Right lobe of liver (tissue), 6 donors: ENCODE data around the gene APRT. TPM values are rescaled to one million over a fixed set of nuclear protein-coding genes. Genes with fewer than 3 reads are reported as not detected.

ENCODE experiments used
- ATAC-seq, 4 donors: fragments of 200-7000 bp; cut with Tn5 transposase; one replicate each; pipeline ENCODE4 v1.9.1; 2020; ENCODE audit warnings: mild to moderate bottlenecking in 4 of 4, moderate library complexity in 4 of 4
- DNase-seq, 3 donors: peaks; one replicate each; pipeline ENCODE4 v3.0.0-alpha.2; 2020
- H3K27ac ChIP-seq, 3 donors: fragments of 200-600 bp; one replicate each; pipeline ENCODE4 v1.8.0; 2022
- H3K27me3 ChIP-seq, 2 donors: fragments of 200-600 bp; one replicate each; pipeline ENCODE4 v1.8.0; 2022
- H3K36me3 ChIP-seq, 4 donors: fragments of 200-600 bp; sonication (generic) in 1 of 4; one replicate each; pipeline versions ENCODE4 v1.5.1 to v1.8.0; 2017 to 2022; ENCODE audit warnings: control low read depth in 1 of 4
- H3K4me1 ChIP-seq, 4 donors: fragments of 200-600 bp; sonication (generic) in 1 of 4; one replicate each; pipeline versions ENCODE4 v1.5.1 to v1.8.0; 2017 to 2022; ENCODE audit warnings: control low read depth in 1 of 4
- H3K4me3 ChIP-seq, 3 donors: fragments of 200-600 bp; one replicate each; pipeline ENCODE4 v1.8.0; 2022
- H3K9me3 ChIP-seq, 4 donors: fragments of 200-600 bp; sonication (generic) in 1 of 4; one replicate each; pipeline versions ENCODE4 v1.5.1 to v1.8.0; 2017 to 2022; ENCODE audit warnings: control low read depth in 1 of 4
- CTCF ChIP-seq, 4 donors: fragments of 200-600 bp in 3 of 4; fragments of 450-650 bp in 1 of 4; IDR thresholded peaks; one replicate each; pipeline versions ENCODE4 v1.5.1 to v1.8.0; 2016 to 2022; ENCODE audit warnings: antibody characterized with exemption in 4 of 4, mild to moderate bottlenecking in 2 of 4
- POLR2A ChIP-seq: fragments of 450-650 bp; IDR thresholded peaks from one replicate; pipeline ENCODE4 v1.6.1; 2017; ENCODE audit warnings: antibody characterized with exemption, mild to moderate bottlenecking
- WGBS: methylation state at CpG from one replicate; pipeline ENCODE4 v1.1.6; 2018; ENCODE audit warnings: low coverage, low lambda C conversion rate; ENCODE audit not compliant: insufficient coverage; ENCODE audit errors: missing lambda C conversion rate; 5-methylcytosine and 5-hydroxymethylcytosine counted together
- intact Hi-C, 2 donors: fragments of 100-400 bp; cut with DNase I; formaldehyde crosslinking; loops; one replicate each; pipeline versions ENCODE4 v1.11.2 to v1.14.1; 2022
- total RNA-seq, 6 experiments: library from RNA; depleted of rRNA in 2 of 6; stranded (reverse); fragments of >200 nt in 2 of 6; fragmentation: NEBNext Ultra II Directional in 3 of 6; extraction: Animal tissue kit (Norgen Biotek cat#: 25700) in 3 of 6; gene quantifications; one replicate each; pipeline versions ENCODE4 v1.1.0 to v1.2.4, GENCODE V29; 2016 to 2023
- donor health status: DM: no; HTN: yes; CAD: no.
- donor health status: DM: no; HTN: no; CAD: no.
- donor health status: DM: no; HTN: no; CAD: no.
- donor health status: DM: no; HTN: yes; CAD: no.
- donor health status: DM: no; HTN: yes; CAD: no.

Gene APRT
- total RNA-seq, 6 experiments from 2014 or later = 61.4 to 120 (median 74.1) TPM

GRCh38 chr16:88785106-88785924 is 26.4 kb downstream of the APRT start, which contains the start of gene PIEZO1:
Gene PIEZO1 (minus strand): TSS chr16:88785220. CDS start chr16:88784964, 256 bp downstream.
- no CpG with 5 or more reads among the region's 110 CpGs for WGBS
- Histone ChIP-seq H3K4me1 (peaks cover 0 to 47% (median 25%) of the 10 kb centered on the region in 4 donors), H3K27me3 (no peaks in the 10 kb centered on the region), H3K4me3 (peak within 1 kb of the TSS; percentile 74 to 82 (median 78)), H3K27ac (peak within 1 kb of the TSS; percentile 84 to 89 (median 87)), H3K9me3 (no peaks in the 10 kb centered on the region), H3K36me3 (no peaks in the 10 kb centered on the region)
- intact Hi-C loops = loop anchor here in 1 of 2 donors (5.0 kb wide), 1 partner anchor 43 kb away; no protein-coding TSS in a partner anchor
- TF ChIP-seq CTCF (IDR thresholded peaks at IDR 0.05) (peak; percentile 84 to 94 (median 92)), POLR2A (peak; percentile 88)
- DNase-seq (peak; percentile 78 to 84 (median 83)), ATAC-seq (peak; percentile 46 to 67 (median 64))

- no peaks in the 10 kb centered on the region for H3K27me3 ChIP-seq
- whole genome bisulfite sequencing = no CpG with 5 or more reads among the region's 32 CpGs
- H3K9me3 ChIP-seq = no peaks in the 10 kb centered on the region
- intact Hi-C loops = loop anchor here in 1 of 2 donors (5.0 kb wide), 1 partner anchor 42 kb away; no protein-coding TSS in a partner anchor
- peak overlapping the region; percentile 84 to 89 (median 87) for H3K27ac ChIP-seq
- H3K4me1 ChIP-seq = peaks cover 0 to 53% (median 27%) of the 10 kb centered on the region in 4 donors
- no peaks in the 10 kb centered on the region for H3K36me3 ChIP-seq
- DNase-seq (no peak), ATAC-seq (peak; percentile 5 to 34 (median 17))
- peak overlapping the region; percentile 74 to 82 (median 78) for H3K4me3 ChIP-seq
- TF ChIP-seq POLR2A (no peak), CTCF (IDR thresholded peaks at IDR 0.05) (no peak)
Observed at GRCh38 chr16:88784856-88785105, 26.9 kb downstream of the APRT start.

- intact Hi-C loops = no loop called here
- TF ChIP-seq CTCF (IDR thresholded peaks at IDR 0.05) (peak; percentile 35 to 45 (median 38)), POLR2A (no peak)
- no peaks in the 10 kb centered on the region for H3K9me3 ChIP-seq
- no peaks in the 10 kb centered on the region for H3K36me3 ChIP-seq
- H3K27ac ChIP-seq = peak overlapping the region; percentile 84 to 89 (median 87)
- H3K27me3 ChIP-seq = no peaks in the 10 kb centered on the region
- peak in 1 of 3 donors; percentile 67 for DNase-seq
- ATAC-seq = peak; percentile 38 to 48 (median 42)
- peaks cover 0 to 56% (median 27%) of the 10 kb centered on the region in 4 donors for H3K4me1 ChIP-seq
- H3K4me3 ChIP-seq = peak overlapping the region; percentile 74 to 82 (median 78)
- 0% methylated on average over 12 of the region's 74 CpGs for WGBS
Observed at GRCh38 chr16:88784074-88784855, 27.5 kb downstream of the APRT start.

GRCh38 chr16:88783391-88784073 is 28.2 kb downstream of the APRT start:
- DNase-seq (peak in 2 of 3 donors; percentile 80 to 81), ATAC-seq (peak; percentile 49 to 66 (median 52))
- 0% methylated on average over 7 of the region's 27 CpGs for WGBS

More at GRCh38 chr16:88783391-88784073, 28.2 kb downstream of the APRT start:
- Histone ChIP-seq H3K27ac (peak overlapping the region; percentile 84 to 89 (median 87)), H3K4me1 (peaks cover 0 to 56% (median 27%) of the 10 kb centered on the region in 4 donors), H3K4me3 (peak overlapping the region; percentile 74 to 82 (median 78)), H3K36me3 (no peaks in the 10 kb centered on the region), H3K9me3 (no peaks in the 10 kb centered on the region), H3K27me3 (no peaks in the 10 kb centered on the region)
- TF ChIP-seq CTCF (IDR thresholded peaks at IDR 0.05) = no peak
- TF ChIP-seq POLR2A = peak; percentile 41
- intact Hi-C loops = no loop called here
